MCF 10A (cell line): ENCODE measurements around the gene SAMD14. TPM values are rescaled to one million over a fixed set of nuclear protein-coding genes. Genes with fewer than 3 reads are reported as not detected.

ENCODE experiments used
- BruUV-seq: library from RNA; stranded (reverse); fragments of 400-500 nt; replicated peaks from 2 replicates; lab custom pipeline; 2021; lab: Mats Ljungman, UMichigan
- CTCF ChIA-PET: fragments of 300-600 bp; sonication (Branson Sonifier 250); formaldehyde crosslinking; extraction: SDS; loops from one replicate; lab custom pipeline; 2021; ENCODE audit warnings: antibody characterized with exemption, inconsistent platforms; lab: Yijun Ruan, JAX
- POLR2A ChIA-PET: fragments of 300-600, 350-650 bp; sonication (Branson Sonifier 250); formaldehyde crosslinking; extraction: SDS; loops from one replicate; lab custom pipeline; 2020; ENCODE audit warnings: antibody characterized with exemption, inconsistent platforms; lab: Yijun Ruan, JAX
- DNase-seq: peaks from one replicate; pipeline ENCODE4 v3.0.0-alpha.2; 2018; ENCODE audit not compliant: unreplicated experiment
- H3K27ac Mint-ChIP-seq: one replicate; pipeline ENCODE4 v1.8.0; 2022; ENCODE audit warnings: mild to moderate bottlenecking, low read depth, mixed read lengths; ENCODE audit not compliant: unreplicated experiment
- H3K27me3 Mint-ChIP-seq: one replicate; pipeline ENCODE4 v1.8.0; 2022; ENCODE audit warnings: mixed read lengths; ENCODE audit not compliant: insufficient read depth, unreplicated experiment
- H3K36me3 Mint-ChIP-seq: one replicate; pipeline ENCODE4 v1.8.0; 2022; ENCODE audit warnings: mild to moderate bottlenecking, moderate library complexity, mixed read lengths; ENCODE audit not compliant: insufficient read depth, unreplicated experiment
- H3K4me1 Mint-ChIP-seq: one replicate; pipeline ENCODE4 v1.8.0; 2022; ENCODE audit warnings: mixed read lengths; ENCODE audit not compliant: insufficient read depth, unreplicated experiment
- H3K4me3 Mint-ChIP-seq: one replicate; pipeline ENCODE4 v1.8.0; 2022; ENCODE audit warnings: mild to moderate bottlenecking, moderate library complexity, mixed read lengths; ENCODE audit not compliant: unreplicated experiment
- H3K9me3 Mint-ChIP-seq: one replicate; pipeline ENCODE4 v1.8.0; 2022; ENCODE audit warnings: mixed read lengths; ENCODE audit not compliant: unreplicated experiment
- intact Hi-C: fragments of 100-400 bp; cut with micrococcal nuclease; formaldehyde crosslinking; loops from 2 replicates; pipeline ENCODE4 v1.14.1; 2022
- total RNA-seq: library from RNA; stranded (reverse); gene quantifications from 2 replicates; pipeline ENCODE4 v1.2.3, GENCODE V29; 2022
- TF ChIP-seq, protein P1 (sequence below): fragments of 200-600 bp; IDR thresholded peaks from one replicate; pipeline ENCODE4 v1.8.0; 2022; ENCODE audit warnings: antibody characterized with exemption, mild to moderate bottlenecking; ENCODE audit not compliant: unreplicated experiment

The SAMD14 gene
- total RNA-seq, 1 experiment from 2014 or later: 0.09 TPM

DNA sequence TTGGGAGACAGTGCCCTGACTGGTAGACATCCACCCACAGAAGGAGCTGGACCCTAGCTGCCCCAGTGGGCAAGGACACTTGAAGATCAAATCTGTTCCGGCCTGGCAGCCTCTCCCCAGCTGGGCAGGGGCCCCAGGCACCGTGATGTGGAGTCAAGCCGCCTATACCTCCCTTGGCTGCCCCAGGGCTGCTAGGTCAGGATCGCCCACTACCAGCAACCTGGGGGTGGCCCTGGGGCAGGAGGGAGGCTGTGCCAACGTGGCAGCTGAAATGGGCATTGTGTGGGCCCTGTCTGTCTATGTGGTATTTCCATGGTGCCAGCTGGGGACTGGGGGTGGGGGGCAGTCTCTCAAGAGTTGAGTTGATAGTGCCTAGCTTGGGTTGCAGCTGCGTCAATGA, 33.9 kb downstream of the SAMD14 start:
- no peak for DNase-seq
- CTCF ChIA-PET: interaction anchor here (0.6 to 3.5 kb wide), 6 partner anchors 8 to 259 kb away, joined by 3 to 17 read pairs (median 8); no protein-coding TSS in a partner anchor

DNA sequence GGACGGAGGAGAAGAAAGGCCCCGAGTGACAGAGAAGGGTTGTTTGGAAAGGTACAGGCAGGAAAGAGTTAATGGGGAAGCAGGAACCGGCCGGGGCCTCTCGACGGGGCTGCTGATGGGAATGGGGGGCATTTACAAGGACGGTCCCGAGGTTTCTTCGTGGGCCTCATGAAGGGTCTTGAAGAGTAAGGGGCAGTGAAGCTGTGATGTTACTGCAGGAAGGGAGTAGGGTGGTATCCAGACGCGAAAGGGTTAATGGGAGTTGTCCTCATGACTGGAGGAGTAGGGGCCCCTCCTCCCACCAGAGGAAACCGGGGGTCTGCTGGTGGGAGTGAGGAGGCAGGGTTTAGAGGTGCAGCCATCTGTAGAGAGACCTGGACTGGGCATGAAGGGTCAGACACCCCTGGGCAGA, 34.3 kb downstream of the SAMD14 start:
- intact Hi-C loops: loop anchor here (2.0 kb wide), 1 partner anchor 69 kb away; no protein-coding TSS in a partner anchor
- Mint-ChIP-seq H3K4me3 (peak overlapping the region; percentile 92), H3K27ac (peak overlapping the region; percentile 82), H3K4me1 (peaks cover 24% of the 10 kb centered on the region), H3K27me3 (no peaks in the 10 kb centered on the region), H3K36me3 (peaks cover 51% of the 10 kb centered on the region), H3K9me3 (no peaks in the 10 kb centered on the region)
- no peak for DNase-seq
- no TSS peak for BruUV-seq
- TF ChIP-seq, protein P1, sequence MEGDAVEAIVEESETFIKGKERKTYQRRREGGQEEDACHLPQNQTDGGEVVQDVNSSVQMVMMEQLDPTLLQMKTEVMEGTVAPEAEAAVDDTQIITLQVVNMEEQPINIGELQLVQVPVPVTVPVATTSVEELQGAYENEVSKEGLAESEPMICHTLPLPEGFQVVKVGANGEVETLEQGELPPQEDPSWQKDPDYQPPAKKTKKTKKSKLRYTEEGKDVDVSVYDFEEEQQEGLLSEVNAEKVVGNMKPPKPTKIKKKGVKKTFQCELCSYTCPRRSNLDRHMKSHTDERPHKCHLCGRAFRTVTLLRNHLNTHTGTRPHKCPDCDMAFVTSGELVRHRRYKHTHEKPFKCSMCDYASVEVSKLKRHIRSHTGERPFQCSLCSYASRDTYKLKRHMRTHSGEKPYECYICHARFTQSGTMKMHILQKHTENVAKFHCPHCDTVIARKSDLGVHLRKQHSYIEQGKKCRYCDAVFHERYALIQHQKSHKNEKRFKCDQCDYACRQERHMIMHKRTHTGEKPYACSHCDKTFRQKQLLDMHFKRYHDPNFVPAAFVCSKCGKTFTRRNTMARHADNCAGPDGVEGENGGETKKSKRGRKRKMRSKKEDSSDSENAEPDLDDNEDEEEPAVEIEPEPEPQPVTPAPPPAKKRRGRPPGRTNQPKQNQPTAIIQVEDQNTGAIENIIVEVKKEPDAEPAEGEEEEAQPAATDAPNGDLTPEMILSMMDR: no peak
- CTCF ChIA-PET: interaction anchor here (0.6 to 4.9 kb wide), 8 partner anchors 8 to 258 kb away, joined by 3 to 79 read pairs (median 9); partner anchors contain the start of gene PPP1R9B
- POLR2A ChIA-PET: interaction anchor here (0.6 to 6.2 kb wide), 8 partner anchors 9 to 193 kb away, joined by 3 to 77 read pairs (median 3); partner anchors contain the start of gene ITGA3

More for the DNA sequence above, 33.9 kb downstream of the SAMD14 start:
- POLR2A ChIA-PET: interaction anchor here (0.6 to 1.2 kb wide), 6 partner anchors 8 to 193 kb away, joined by 3 to 6 read pairs (median 3); partner anchors contain the start of gene ITGA3
- Mint-ChIP-seq H3K27ac (peak overlapping the region; percentile 82), H3K4me3 (peak overlapping the region; percentile 92), H3K4me1 (peaks cover 24% of the 10 kb centered on the region), H3K27me3 (no peaks in the 10 kb centered on the region), H3K36me3 (peaks cover 46% of the 10 kb centered on the region), H3K9me3 (no peaks in the 10 kb centered on the region)
- intact Hi-C loops: no loop called here
- no TSS peak for BruUV-seq
- TF ChIP-seq, protein P1: no peak

DNA sequence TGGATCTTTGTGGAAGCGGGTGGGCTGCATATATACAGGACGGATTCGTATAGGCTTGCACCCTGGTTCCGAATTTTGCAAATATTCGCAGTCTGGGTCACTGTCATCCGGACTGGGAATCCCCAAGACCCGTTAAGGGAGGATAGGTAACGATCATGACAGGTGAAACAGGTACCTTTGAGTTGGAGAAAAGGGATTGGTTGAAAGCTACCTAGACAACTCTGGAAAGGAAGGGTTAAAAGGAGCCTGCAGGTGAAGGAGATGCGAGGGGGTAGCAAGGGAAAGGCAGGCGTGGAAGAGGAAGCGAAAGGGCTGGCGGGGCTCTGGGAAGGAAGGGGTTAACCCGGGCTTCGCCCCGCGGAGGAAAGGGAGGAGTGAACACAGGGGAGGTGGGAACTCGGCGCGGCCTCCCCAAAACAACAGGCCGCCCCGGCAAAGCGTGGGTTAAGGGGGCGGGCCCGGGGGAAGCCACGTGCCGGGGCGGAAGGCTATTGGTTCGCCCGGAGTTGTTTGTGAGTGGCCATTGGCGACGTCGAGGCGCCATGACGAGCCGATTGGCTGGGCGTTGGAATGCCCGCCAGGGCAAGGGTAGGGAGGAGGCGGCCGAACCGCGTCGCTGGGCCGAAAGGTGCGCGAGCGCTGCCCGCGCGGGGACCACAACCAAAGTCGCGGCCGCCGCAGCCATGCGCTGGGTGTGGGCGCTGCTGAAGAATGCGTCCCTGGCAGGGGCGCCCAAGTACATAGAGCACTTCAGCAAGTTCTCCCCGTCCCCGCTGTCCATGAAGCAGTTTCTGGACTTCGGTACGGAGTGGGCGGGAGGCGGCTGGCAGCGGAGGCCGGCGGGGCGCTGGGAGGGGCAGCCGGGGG, 35.0 kb downstream of the SAMD14 start, which contains the start of gene PDK2:
TSS of gene PDK2 (plus strand) at position 599 of the 867 bp plus-strand sequence. CDS start at position 684, 85 bp downstream.
- H3K9me3 Mint-ChIP-seq: no peaks in the 10 kb centered on the region
- peak within 1 kb of the TSS; percentile 92 for H3K4me3 Mint-ChIP-seq
- DNase-seq: peak; percentile 96
- H3K36me3 Mint-ChIP-seq: peaks cover 53% of the 10 kb centered on the region
- POLR2A ChIA-PET: interaction anchor here (0.6 to 6.2 kb wide), 18 partner anchors 9 to 103 kb away, joined by 3 to 77 read pairs (median 5); partner anchors contain the start of genes ITGA3 and PPP1R9B
- BruUV-seq: no TSS peak
- no peaks in the 10 kb centered on the region for H3K27me3 Mint-ChIP-seq
- intact Hi-C loops: loop anchor here (1.0 to 2.0 kb wide), 2 partner anchors 66 to 68 kb away; no protein-coding TSS in a partner anchor
- CTCF ChIA-PET: interaction anchor here (0.6 to 5.6 kb wide), 40 partner anchors 8 to 327 kb away, joined by 3 to 79 read pairs (median 5); partner anchors contain the start of genes PPP1R9B and SGCA
- peak within 1 kb of the TSS; percentile 82 for H3K27ac Mint-ChIP-seq
- peaks cover 24% of the 10 kb centered on the region for H3K4me1 Mint-ChIP-seq
- TF ChIP-seq, protein P1: no peak
